Measurements from ENCODE around the gene CD200R1. TPM values are rescaled to one million over a fixed set of nuclear protein-coding genes. Genes with fewer than 3 reads are reported as not detected.

Gene CD200R1
- total and polyA plus RNA-seq, 2 experiments from 2014 or later: 0.18 to 0.28 TPM

DNA sequence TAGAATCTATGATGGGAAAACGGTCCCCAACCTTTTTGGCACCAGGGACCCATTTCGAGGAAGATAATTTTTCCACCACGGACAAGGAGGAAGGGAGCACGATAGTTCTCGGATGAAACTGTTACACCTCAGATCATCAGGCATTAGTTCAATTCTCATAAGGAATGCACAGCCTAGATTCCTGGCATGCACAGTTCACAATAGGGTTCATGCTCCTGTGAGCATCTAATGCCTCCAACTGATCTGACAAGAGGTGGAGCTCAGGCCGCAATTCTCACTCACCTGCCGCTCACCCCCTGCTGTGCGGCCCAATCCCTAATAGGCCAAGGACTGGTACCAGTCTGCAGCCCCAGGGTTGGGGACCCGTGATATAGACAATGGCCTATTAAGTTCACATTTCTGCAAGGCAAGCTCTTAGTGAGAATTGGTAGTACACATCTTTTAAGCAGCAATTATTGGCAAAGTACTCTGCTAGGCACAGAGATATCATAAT is 26.5 kb downstream of the CD200R1 start (continued):
- TF ChIP-seq REST (IDR thresholded peaks at IDR 0.05; ENCODE audit: unreplicated experiment) (no peak), POLR2AphosphoS5 (IDR thresholded peaks at IDR 0.05; ENCODE audit: low read depth) (no peak), STAT1 (IDR thresholded peaks at IDR 0.05; ENCODE audit: unreplicated experiment) (no peak)

- no peaks in the 10 kb centered on the region for H3K36me3 Mint-ChIP-seq (ENCODE audit: low read depth)
- H3K4me3 Mint-ChIP-seq: no peak overlapping the region
- Histone ChIP-seq H3K4me3 (no peak overlapping the region), H3K4me2 (no peak overlapping the region), H3K36me3 (ENCODE audit: insufficient read depth) (no peaks in the 10 kb centered on the region), H3K27me3 (ENCODE audit: insufficient read depth) (no peaks in the 10 kb centered on the region), H3F3A (replicated peaks; ENCODE audit: low read depth) (no peaks in the 10 kb centered on the region), H3K4me1 (ENCODE audit: insufficient read depth) (no peaks in the 10 kb centered on the region), H3K79me2 (replicated peaks; ENCODE audit: insufficient read depth) (no peaks in the 10 kb centered on the region), H3K27ac (ENCODE audit: low read depth) (no peak overlapping the region), H4K20me1 (replicated peaks; ENCODE audit: insufficient read depth) (no peaks in the 10 kb centered on the region), H3K9me2 (ENCODE audit: insufficient read depth) (no peaks in the 10 kb centered on the region), H2AFZ (no peak overlapping the region)
- no peaks in the 10 kb centered on the region for H3K4me1 Mint-ChIP-seq
- H3K27ac Mint-ChIP-seq: no peak overlapping the region
- DNase-seq (ENCODE audit: low spot score) (no peak), ATAC-seq (no peak)
- peaks cover 1% of the 10 kb centered on the region for H3K27me3 Mint-ChIP-seq (ENCODE audit: insufficient read depth, low read depth, poor library complexity)
- H3K9me3 Mint-ChIP-seq: no peaks in the 10 kb centered on the region
- TF ChIP-seq JUNB (IDR thresholded peaks at IDR 0.05; ENCODE audit: unreplicated experiment): no peak
- TF ChIP-seq EZH2 (IDR thresholded peaks at IDR 0.05; ENCODE audit: low read depth, unreplicated experiment): no peak
- no peak for TF ChIP-seq CREB1 (CRISPR knock-in tag; IDR thresholded peaks at IDR 0.05; ENCODE audit: low read depth)
- TF ChIP-seq ETS1 (IDR thresholded peaks at IDR 0.05): no peak
- no peak for TF ChIP-seq ZNF331 (CRISPR knock-in tag; IDR thresholded peaks at IDR 0.05; ENCODE audit: low read depth)
- TF ChIP-seq CTCF (conservative IDR thresholded peaks at IDR 0.05; ENCODE audit: low read depth in 2 of 2): no peak
- TF ChIP-seq ZNF462 (CRISPR knock-in tag; IDR thresholded peaks at IDR 0.05): no peak
Measured at GRCh38 chr3:112931736-112932521, 43.0 kb downstream of the CD200R1 start.

Measured in GM23338 (cell line).